Activated CD4-positive, alpha-beta T cell treated with anti-CD3 and anti-CD28 coated beads, Interleukin-2, Interleukin-6, amounts not matched to agents 100 ng/mL and 50 ng/mL, durations not matched to agents 16 hours and 8 hours (primary cell): ENCODE data around the gene COQ4.

ENCODE experiments used
- DNase-seq: peaks from one replicate; pipeline ENCODE4 v3.0.0-alpha.2; 2020

The COQ4 gene

DNA sequence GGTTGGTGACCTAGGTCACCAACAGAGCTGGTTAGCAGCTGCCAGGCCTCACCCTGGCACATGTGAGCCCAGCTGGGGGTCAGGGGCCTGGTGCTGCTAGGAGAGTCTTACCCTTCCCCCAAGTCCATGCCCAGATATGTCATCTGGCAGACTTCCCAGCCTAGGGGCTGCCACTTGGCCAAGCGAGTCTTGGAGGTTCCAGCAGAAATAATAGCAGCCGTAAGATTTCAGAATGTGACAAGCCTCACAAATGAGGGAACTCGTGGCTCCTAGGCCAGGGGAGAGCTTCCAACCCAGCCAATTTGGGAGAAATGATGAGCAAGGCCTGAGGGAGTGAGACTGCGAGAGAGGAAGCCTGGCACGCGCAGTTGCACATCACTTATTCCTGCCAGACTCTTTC lies 59.6 kb downstream of the COQ4 start:
- no peak for DNase-seq

DNA sequence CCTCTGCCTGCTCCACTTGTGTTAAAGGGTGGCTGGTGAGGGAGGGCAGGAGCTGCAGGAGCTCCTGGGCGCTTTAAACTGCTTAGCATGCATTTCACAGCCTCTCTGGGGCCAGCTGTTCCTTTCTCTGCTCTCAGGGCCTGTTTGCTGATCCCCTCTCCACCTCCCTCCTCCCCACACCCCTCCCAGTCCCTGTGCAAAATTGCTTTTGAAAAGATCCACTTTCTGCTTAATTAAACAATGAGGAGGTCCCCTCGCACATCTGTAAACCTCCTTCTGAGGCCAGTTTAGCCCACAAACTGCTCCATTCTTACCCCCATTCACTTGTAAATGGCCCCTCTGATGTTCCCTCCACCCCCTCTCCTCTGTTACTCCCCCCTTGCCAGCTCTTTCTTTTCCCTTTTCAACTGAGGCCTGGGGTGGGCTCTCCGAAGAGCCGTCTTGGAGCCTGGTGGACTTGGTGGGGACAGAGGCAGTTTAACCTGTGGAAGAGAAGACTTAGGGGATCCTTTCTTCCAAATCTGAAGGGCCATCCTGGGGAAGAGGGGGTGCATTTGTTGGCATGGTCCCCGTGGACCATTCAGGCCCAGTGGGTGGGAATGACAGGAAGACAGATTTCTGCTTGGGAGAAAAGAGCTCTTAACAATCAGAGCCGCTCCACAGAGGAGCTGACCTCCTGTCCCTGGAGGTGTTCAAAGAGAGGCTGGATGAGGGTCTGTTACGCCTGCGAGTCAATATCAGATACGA lies 60.5 kb downstream of the COQ4 start:
- no peak for DNase-seq
